NCI-H2227 treated with DMSO at 0.1 percent for 48 hours (cell line): Measurements from ENCODE around the gene DOCK6.
"Not testable (repeated sequence)": the region's sequence is repeated elsewhere in the genome, so short reads cannot be mapped to it uniquely, and the experiment has no call there.

Experiments
- DNase-seq: peaks from one replicate; lab custom pipeline; 2025; lab: John Stamatoyannopoulos, UW

The DOCK6 gene

GRCh38 chr19:11172576-11172975 lies 89.7 kb downstream of the DOCK6 start:
- no peak for DNase-seq

GRCh38 chr19:11171144-11171543 lies 91.2 kb downstream of the DOCK6 start:
- no peak for DNase-seq

- no peak for DNase-seq
Observed at GRCh38 chr19:11169896-11170678, 92.2 kb downstream of the DOCK6 start.

GRCh38 chr19:11168568-11168967 lies 93.8 kb downstream of the DOCK6 start:
- no peak for DNase-seq

- DNase-seq = no peak
Observed at GRCh38 chr19:11166281-11167142, 95.8 kb downstream of the DOCK6 start.

- no peak for DNase-seq
Observed at GRCh38 chr19:11165486-11166030, 96.8 kb downstream of the DOCK6 start.

- DNase-seq = no peak
Observed at GRCh38 chr19:11164879-11165406, 97.4 kb downstream of the DOCK6 start.

GRCh38 chr19:11164296-11164695 lies 98.0 kb downstream of the DOCK6 start:
- DNase-seq = no peak

- DNase-seq = not testable (repeated sequence)
Observed at GRCh38 chr19:11160440-11160768, 101.9 kb downstream of the DOCK6 start.

GRCh38 chr19:11159598-11160439 lies 102.5 kb downstream of the DOCK6 start:
- DNase-seq = no peak

GRCh38 chr19:11155373-11156120 lies 106.8 kb downstream of the DOCK6 start, which contains the start of gene SPC24:
SPC24 (minus strand) TSS chr19:11155782; CDS start chr19:11155776, 6 bp downstream.
- peak; percentile 92 for DNase-seq

- no peak for DNase-seq
Observed at GRCh38 chr19:11154683-11155047, 107.7 kb downstream of the DOCK6 start.

- DNase-seq = no peak
Observed at GRCh38 chr19:11152318-11153062, 109.8 kb downstream of the DOCK6 start.

GRCh38 chr19:11151181-11151580 lies 111.1 kb downstream of the DOCK6 start:
- DNase-seq = no peak
